Activated naive CD4-positive, alpha-beta T cell treated with anti-CD3 and anti-CD28 coated beads, Interleukin-2, amount 50 U/mL, for 24 hours (primary cell): ENCODE results near the gene TIGD2.

ENCODE experiments used
- H3K27ac Mint-ChIP-seq: one replicate; pipeline ENCODE4 v1.8.0; 2021; ENCODE audit warnings: mild to moderate bottlenecking, mixed read lengths
- H3K27me3 Mint-ChIP-seq: one replicate; pipeline ENCODE4 v1.8.0; 2021; ENCODE audit warnings: mixed read lengths
- H3K36me3 Mint-ChIP-seq: one replicate; pipeline ENCODE4 v1.8.0; 2021; ENCODE audit warnings: mixed read lengths
- H3K4me1 Mint-ChIP-seq: one replicate; pipeline ENCODE4 v1.8.0; 2021; ENCODE audit warnings: mixed read lengths
- H3K4me3 Mint-ChIP-seq: one replicate; pipeline ENCODE4 v1.8.0; 2021; ENCODE audit warnings: mild to moderate bottlenecking, mixed read lengths
- H3K9me3 Mint-ChIP-seq: one replicate; pipeline ENCODE4 v1.8.0; 2021; ENCODE audit warnings: mixed read lengths

TIGD2 gene

GRCh38 chr4:89109841-89110540 lies 1.3 kb upstream of the TIGD2 start:
- H3K36me3 Mint-ChIP-seq = peaks cover 14% of the 10 kb centered on the region
- H3K27me3 Mint-ChIP-seq = peaks cover 10% of the 10 kb centered on the region
- H3K27ac Mint-ChIP-seq = peak overlapping the region; percentile 93
- H3K4me1 Mint-ChIP-seq = peaks cover 25% of the 10 kb centered on the region
- peak overlapping the region; percentile 92 for H3K4me3 Mint-ChIP-seq
- peaks cover 8% of the 10 kb centered on the region for H3K9me3 Mint-ChIP-seq

- Mint-ChIP-seq H3K4me1 (peaks cover 25% of the 10 kb centered on the region), H3K36me3 (peaks cover 16% of the 10 kb centered on the region), H3K27ac (peak overlapping the region; percentile 93), H3K9me3 (peaks cover 14% of the 10 kb centered on the region), H3K4me3 (peak overlapping the region; percentile 92), H3K27me3 (peaks cover 10% of the 10 kb centered on the region)
Observed at GRCh38 chr4:89110541-89110985, 770 bp upstream of the TIGD2 start.

- Mint-ChIP-seq H3K9me3 (peaks cover 19% of the 10 kb centered on the region), H3K4me3 (peak overlapping the region; percentile 92), H3K36me3 (peaks cover 18% of the 10 kb centered on the region), H3K27me3 (peaks cover 10% of the 10 kb centered on the region), H3K27ac (peak overlapping the region; percentile 76), H3K4me1 (peaks cover 25% of the 10 kb centered on the region)
Observed at GRCh38 chr4:89111833-89112563, 665 bp downstream of the TIGD2 start.

- peaks cover 10% of the 10 kb centered on the region for H3K27me3 Mint-ChIP-seq
- H3K4me1 Mint-ChIP-seq = peaks cover 25% of the 10 kb centered on the region
- no peak overlapping the region for H3K4me3 Mint-ChIP-seq
- peaks cover 14% of the 10 kb centered on the region for H3K9me3 Mint-ChIP-seq
- peaks cover 17% of the 10 kb centered on the region for H3K36me3 Mint-ChIP-seq
- no peak overlapping the region for H3K27ac Mint-ChIP-seq
Observed at GRCh38 chr4:89113415-89113814, 2.1 kb downstream of the TIGD2 start.

- H3K9me3 Mint-ChIP-seq = peaks cover 14% of the 10 kb centered on the region
- no peak overlapping the region for H3K4me3 Mint-ChIP-seq
- H3K27ac Mint-ChIP-seq = no peak overlapping the region
- peaks cover 17% of the 10 kb centered on the region for H3K36me3 Mint-ChIP-seq
- peaks cover 25% of the 10 kb centered on the region for H3K4me1 Mint-ChIP-seq
- peaks cover 10% of the 10 kb centered on the region for H3K27me3 Mint-ChIP-seq
Observed at GRCh38 chr4:89114100-89114499, 2.8 kb downstream of the TIGD2 start.

GRCh38 chr4:89117115-89117514 lies 5.8 kb downstream of the TIGD2 start:
- H3K27ac Mint-ChIP-seq = no peak overlapping the region
- no peak overlapping the region for H3K4me3 Mint-ChIP-seq
- peaks cover 6% of the 10 kb centered on the region for H3K4me1 Mint-ChIP-seq
- no peaks in the 10 kb centered on the region for H3K27me3 Mint-ChIP-seq
- H3K36me3 Mint-ChIP-seq = peaks cover 17% of the 10 kb centered on the region
- H3K9me3 Mint-ChIP-seq = peaks cover 14% of the 10 kb centered on the region

- Mint-ChIP-seq H3K36me3 (peaks cover 7% of the 10 kb centered on the region), H3K4me3 (no peak overlapping the region), H3K9me3 (peaks cover 14% of the 10 kb centered on the region), H3K4me1 (no peaks in the 10 kb centered on the region), H3K27me3 (no peaks in the 10 kb centered on the region), H3K27ac (no peak overlapping the region)
Observed at GRCh38 chr4:89119166-89119565, 7.8 kb downstream of the TIGD2 start.

GRCh38 chr4:89119836-89120235 lies 8.5 kb downstream of the TIGD2 start:
- H3K36me3 Mint-ChIP-seq = peaks cover 6% of the 10 kb centered on the region
- no peak overlapping the region for H3K27ac Mint-ChIP-seq
- H3K4me3 Mint-ChIP-seq = no peak overlapping the region
- H3K4me1 Mint-ChIP-seq = no peaks in the 10 kb centered on the region
- no peaks in the 10 kb centered on the region for H3K27me3 Mint-ChIP-seq
- H3K9me3 Mint-ChIP-seq = peaks cover 14% of the 10 kb centered on the region

- Mint-ChIP-seq H3K4me1 (no peaks in the 10 kb centered on the region), H3K27me3 (no peaks in the 10 kb centered on the region), H3K9me3 (peaks cover 6% of the 10 kb centered on the region), H3K27ac (no peak overlapping the region), H3K4me3 (no peak overlapping the region), H3K36me3 (no peaks in the 10 kb centered on the region)
Observed at GRCh38 chr4:89121387-89122068, 10.2 kb downstream of the TIGD2 start.

- Mint-ChIP-seq H3K4me1 (no peaks in the 10 kb centered on the region), H3K4me3 (no peak overlapping the region), H3K36me3 (no peaks in the 10 kb centered on the region), H3K27ac (no peak overlapping the region), H3K27me3 (no peaks in the 10 kb centered on the region), H3K9me3 (no peaks in the 10 kb centered on the region)
Observed at GRCh38 chr4:89123451-89123851, 12.1 kb downstream of the TIGD2 start.

- Mint-ChIP-seq H3K27me3 (no peaks in the 10 kb centered on the region), H3K4me1 (no peaks in the 10 kb centered on the region), H3K4me3 (no peak overlapping the region), H3K27ac (no peak overlapping the region), H3K36me3 (no peaks in the 10 kb centered on the region), H3K9me3 (no peaks in the 10 kb centered on the region)
Observed at GRCh38 chr4:89125901-89126782, 14.8 kb downstream of the TIGD2 start.

GRCh38 chr4:89129080-89129640 lies 17.8 kb downstream of the TIGD2 start:
- no peaks in the 10 kb centered on the region for H3K27me3 Mint-ChIP-seq
- no peaks in the 10 kb centered on the region for H3K4me1 Mint-ChIP-seq
- H3K27ac Mint-ChIP-seq = no peak overlapping the region
- H3K4me3 Mint-ChIP-seq = no peak overlapping the region
- H3K9me3 Mint-ChIP-seq = no peaks in the 10 kb centered on the region
- H3K36me3 Mint-ChIP-seq = no peaks in the 10 kb centered on the region

- H3K4me3 Mint-ChIP-seq = no peak overlapping the region
Observed at GRCh38 chr4:89134775-89135319, 23.5 kb downstream of the TIGD2 start.

GRCh38 chr4:89136525-89136924 lies 25.2 kb downstream of the TIGD2 start:
- Mint-ChIP-seq H3K9me3 (no peaks in the 10 kb centered on the region), H3K36me3 (no peaks in the 10 kb centered on the region), H3K4me3 (no peak overlapping the region), H3K27ac (no peak overlapping the region), H3K4me1 (no peaks in the 10 kb centered on the region), H3K27me3 (no peaks in the 10 kb centered on the region)

More at GRCh38 chr4:89134775-89135319, 23.5 kb downstream of the TIGD2 start:
- no peaks in the 10 kb centered on the region for H3K9me3 Mint-ChIP-seq
- H3K4me1 Mint-ChIP-seq = no peaks in the 10 kb centered on the region
- no peak overlapping the region for H3K27ac Mint-ChIP-seq
- no peaks in the 10 kb centered on the region for H3K27me3 Mint-ChIP-seq
- no peaks in the 10 kb centered on the region for H3K36me3 Mint-ChIP-seq

GRCh38 chr4:89137231-89137630 lies 25.9 kb downstream of the TIGD2 start:
- no peaks in the 10 kb centered on the region for H3K9me3 Mint-ChIP-seq

More at GRCh38 chr4:89137231-89137630, 25.9 kb downstream of the TIGD2 start:
- Mint-ChIP-seq H3K27ac (no peak overlapping the region), H3K36me3 (no peaks in the 10 kb centered on the region), H3K4me3 (no peak overlapping the region), H3K27me3 (no peaks in the 10 kb centered on the region), H3K4me1 (no peaks in the 10 kb centered on the region)
